HCT116 (cell line): ENCODE results near the gene VWF.
"Not testable (repeated sequence)": the region's sequence is repeated elsewhere in the genome, so short reads cannot be mapped to it uniquely, and the experiment has no call there.

Experiments
- CEBPB ChIP-seq: IDR thresholded peaks from 2 replicates; pipeline ENCODE4 v1.6.1; 2012; ENCODE audit warnings: low read depth
- ELF1 ChIP-seq: IDR thresholded peaks from 2 replicates; pipeline ENCODE4 v1.6.1; 2012; ENCODE audit warnings: low read depth, borderline replicate concordance
- EZH2 ChIP-seq: fragments of 200-600 bp; sonication (generic); IDR thresholded peaks from 2 replicates; pipeline ENCODE4 v1.6.1; 2017; ENCODE audit warnings: antibody characterized with exemption, mixed run types
- FOSL1 ChIP-seq: IDR thresholded peaks from 2 replicates; pipeline ENCODE4 v1.6.1; 2012; ENCODE audit warnings: low read depth
- POLR2AphosphoS5 ChIP-seq: IDR thresholded peaks from 2 replicates; pipeline ENCODE4 v1.6.1; 2011; ENCODE audit warnings: mild to moderate bottlenecking, low read depth, low read length, moderate library complexity
- RAD21 ChIP-seq: IDR thresholded peaks from 2 replicates; pipeline ENCODE4 v1.6.1; 2012; ENCODE audit warnings: low read depth, mild to moderate bottlenecking
- SIN3A ChIP-seq: IDR thresholded peaks from 2 replicates; pipeline ENCODE4 v1.6.1; 2012; ENCODE audit warnings: low read depth
- SRF ChIP-seq: IDR thresholded peaks from 2 replicates; pipeline ENCODE4 v1.6.1; 2012; ENCODE audit warnings: low read depth
- TF ChIP-seq, protein P1 (sequence below), 3 experiments: fragments of 200-600 bp in 1 of 3; sonication (generic) in 1 of 3; IDR thresholded peaks in 2 of 3; conservative IDR thresholded peaks in 1 of 3; 2 replicates each; pipeline ENCODE4 v1.5.1; 2012 to 2017; ENCODE audit warnings: low read depth in 2 of 3, low read length in 2 of 3, antibody characterized with exemption in 1 of 3, borderline replicate concordance in 1 of 3, control low read depth in 1 of 3, mild to moderate bottlenecking in 1 of 3, mixed read lengths in 1 of 3, mixed run types in 1 of 3, moderate library complexity in 1 of 3; ENCODE audit not compliant: insufficient read depth in 1 of 3
- TF ChIP-seq, protein P2 (sequence below): IDR thresholded peaks from 2 replicates; pipeline ENCODE4 v1.6.1; 2012; ENCODE audit warnings: low read depth

DNA sequence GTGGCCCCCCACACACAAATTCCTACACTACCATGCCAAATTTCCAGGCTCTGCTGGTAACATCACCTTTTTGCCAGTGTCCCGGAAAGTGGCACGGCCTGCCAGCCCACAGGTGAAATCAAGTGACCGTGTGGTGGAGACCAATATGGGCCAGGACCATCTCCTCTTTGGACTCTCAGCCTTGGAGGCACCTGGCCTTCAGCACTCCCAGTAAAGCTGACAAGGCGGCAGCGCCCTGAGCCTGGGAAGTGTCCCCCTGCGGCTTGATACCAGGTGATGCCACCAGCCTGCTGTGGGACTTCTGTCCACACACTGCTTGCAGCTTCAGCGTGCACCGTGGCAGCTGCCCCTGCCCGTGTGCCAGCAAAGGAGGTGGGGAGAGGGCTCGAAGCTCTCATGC lies 104.0 kb downstream of the VWF start:
- not testable (repeated sequence) for TF ChIP-seq RAD21, EZH2, POLR2AphosphoS5, SRF, CEBPB, ELF1, SIN3A, FOSL1
- TF ChIP-seq, protein P1, sequence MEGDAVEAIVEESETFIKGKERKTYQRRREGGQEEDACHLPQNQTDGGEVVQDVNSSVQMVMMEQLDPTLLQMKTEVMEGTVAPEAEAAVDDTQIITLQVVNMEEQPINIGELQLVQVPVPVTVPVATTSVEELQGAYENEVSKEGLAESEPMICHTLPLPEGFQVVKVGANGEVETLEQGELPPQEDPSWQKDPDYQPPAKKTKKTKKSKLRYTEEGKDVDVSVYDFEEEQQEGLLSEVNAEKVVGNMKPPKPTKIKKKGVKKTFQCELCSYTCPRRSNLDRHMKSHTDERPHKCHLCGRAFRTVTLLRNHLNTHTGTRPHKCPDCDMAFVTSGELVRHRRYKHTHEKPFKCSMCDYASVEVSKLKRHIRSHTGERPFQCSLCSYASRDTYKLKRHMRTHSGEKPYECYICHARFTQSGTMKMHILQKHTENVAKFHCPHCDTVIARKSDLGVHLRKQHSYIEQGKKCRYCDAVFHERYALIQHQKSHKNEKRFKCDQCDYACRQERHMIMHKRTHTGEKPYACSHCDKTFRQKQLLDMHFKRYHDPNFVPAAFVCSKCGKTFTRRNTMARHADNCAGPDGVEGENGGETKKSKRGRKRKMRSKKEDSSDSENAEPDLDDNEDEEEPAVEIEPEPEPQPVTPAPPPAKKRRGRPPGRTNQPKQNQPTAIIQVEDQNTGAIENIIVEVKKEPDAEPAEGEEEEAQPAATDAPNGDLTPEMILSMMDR (IDR thresholded peaks at IDR 0.05 in 2 of 3, conservative IDR thresholded peaks at IDR 0.05 in 1 of 3; ENCODE audit: borderline replicate concordance in 1 of 3, insufficient read depth in 1 of 3, low read depth in 2 of 3, low read length in 2 of 3), result not testable (repeated sequence)
- TF ChIP-seq, protein P2, sequence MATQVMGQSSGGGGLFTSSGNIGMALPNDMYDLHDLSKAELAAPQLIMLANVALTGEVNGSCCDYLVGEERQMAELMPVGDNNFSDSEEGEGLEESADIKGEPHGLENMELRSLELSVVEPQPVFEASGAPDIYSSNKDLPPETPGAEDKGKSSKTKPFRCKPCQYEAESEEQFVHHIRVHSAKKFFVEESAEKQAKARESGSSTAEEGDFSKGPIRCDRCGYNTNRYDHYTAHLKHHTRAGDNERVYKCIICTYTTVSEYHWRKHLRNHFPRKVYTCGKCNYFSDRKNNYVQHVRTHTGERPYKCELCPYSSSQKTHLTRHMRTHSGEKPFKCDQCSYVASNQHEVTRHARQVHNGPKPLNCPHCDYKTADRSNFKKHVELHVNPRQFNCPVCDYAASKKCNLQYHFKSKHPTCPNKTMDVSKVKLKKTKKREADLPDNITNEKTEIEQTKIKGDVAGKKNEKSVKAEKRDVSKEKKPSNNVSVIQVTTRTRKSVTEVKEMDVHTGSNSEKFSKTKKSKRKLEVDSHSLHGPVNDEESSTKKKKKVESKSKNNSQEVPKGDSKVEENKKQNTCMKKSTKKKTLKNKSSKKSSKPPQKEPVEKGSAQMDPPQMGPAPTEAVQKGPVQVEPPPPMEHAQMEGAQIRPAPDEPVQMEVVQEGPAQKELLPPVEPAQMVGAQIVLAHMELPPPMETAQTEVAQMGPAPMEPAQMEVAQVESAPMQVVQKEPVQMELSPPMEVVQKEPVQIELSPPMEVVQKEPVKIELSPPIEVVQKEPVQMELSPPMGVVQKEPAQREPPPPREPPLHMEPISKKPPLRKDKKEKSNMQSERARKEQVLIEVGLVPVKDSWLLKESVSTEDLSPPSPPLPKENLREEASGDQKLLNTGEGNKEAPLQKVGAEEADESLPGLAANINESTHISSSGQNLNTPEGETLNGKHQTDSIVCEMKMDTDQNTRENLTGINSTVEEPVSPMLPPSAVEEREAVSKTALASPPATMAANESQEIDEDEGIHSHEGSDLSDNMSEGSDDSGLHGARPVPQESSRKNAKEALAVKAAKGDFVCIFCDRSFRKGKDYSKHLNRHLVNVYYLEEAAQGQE, result not testable (repeated sequence)
